GM12892 (cell line): ENCODE measurements around the gene ABCB1.

Source experiments
- POLR2A ChIP-seq: IDR thresholded peaks from 2 replicates; pipeline ENCODE4 v1.6.1; 2011; ENCODE audit warnings: low read depth, low read length, control low read depth
- TAF1 ChIP-seq: IDR thresholded peaks from 2 replicates; pipeline ENCODE4 v1.6.1; 2011; ENCODE audit warnings: low read depth, mild to moderate bottlenecking, control low read depth, low read length, borderline replicate concordance

DNA sequence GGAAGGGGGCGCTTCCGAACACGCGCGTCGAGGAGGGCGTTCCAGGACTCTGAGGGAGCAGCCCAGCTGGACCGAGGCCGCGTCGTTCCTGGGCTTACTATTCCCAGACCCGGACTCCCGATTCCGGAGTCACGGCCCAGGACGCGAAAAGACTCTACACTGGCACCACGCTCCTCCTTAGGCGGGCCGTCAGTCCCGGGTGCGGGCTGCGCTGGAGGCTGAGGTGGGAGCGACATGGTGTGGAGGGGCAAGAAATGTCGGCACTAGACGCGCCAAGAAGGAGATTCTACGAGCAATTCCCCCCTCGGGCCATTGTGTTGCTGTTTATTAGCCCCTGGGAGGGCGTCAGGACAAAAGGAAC, 26.9 kb upstream of the ABCB1 start:
- TF ChIP-seq POLR2A: no peak
- no peak for TF ChIP-seq TAF1
